ENCODE results near the gene NINJ1.

The NINJ1 gene

GRCh38 chr9:93137362-93137761, 3.3 kb upstream of the NINJ1 start:
- Histone ChIP-seq H3K4me3 (no peak overlapping the region), H3K27ac (no peak overlapping the region)
- no peak for DNase-seq (ENCODE audit: low spot score)
- TF ChIP-seq CTCF (IDR thresholded peaks at IDR 0.05): no peak

GRCh38 chr9:93136011-93136440, 2.0 kb upstream of the NINJ1 start:
- DNase-seq (ENCODE audit: low spot score): no peak
- no peak overlapping the region for H3K4me3 ChIP-seq
- peak overlapping the region in 1 of 2 donors; percentile 5 for H3K27ac ChIP-seq
- no peak for TF ChIP-seq CTCF (IDR thresholded peaks at IDR 0.05)

GRCh38 chr9:93134740-93135444, 841 bp upstream of the NINJ1 start:
- DNase-seq (ENCODE audit: low spot score): no peak
- Histone ChIP-seq H3K27ac (peak overlapping the region; percentile 93 to 99), H3K4me3 (peak overlapping the region; percentile 83)
- TF ChIP-seq CTCF (IDR thresholded peaks at IDR 0.05): no peak

GRCh38 chr9:93133681-93134014, 403 bp downstream of the NINJ1 start:
- no peak for TF ChIP-seq CTCF (IDR thresholded peaks at IDR 0.05)
- Histone ChIP-seq H3K27ac (peak overlapping the region; percentile 93 to 99), H3K4me3 (peak overlapping the region; percentile 83)
- DNase-seq (ENCODE audit: low spot score): no peak

- no peak for TF ChIP-seq CTCF (IDR thresholded peaks at IDR 0.05)
- Histone ChIP-seq H3K27ac (peak overlapping the region; percentile 93 to 99), H3K4me3 (peak overlapping the region; percentile 83)
- DNase-seq (ENCODE audit: low spot score): peak; percentile 89
Measured at GRCh38 chr9:93132946-93133680, 938 bp downstream of the NINJ1 start.

- no peak for DNase-seq (ENCODE audit: low spot score)
- Histone ChIP-seq H3K4me3 (peak overlapping the region; percentile 83), H3K27ac (peak overlapping the region; percentile 93 to 99)
- TF ChIP-seq CTCF (IDR thresholded peaks at IDR 0.05): no peak
Measured at GRCh38 chr9:93132287-93132927, 1.6 kb downstream of the NINJ1 start.

Data from coronary artery (tissue), 2 donors.